ENCODE results near the gene NSRP1.
"Not testable (repeated sequence)": the region's sequence is repeated elsewhere in the genome, so short reads cannot be mapped to it uniquely, and the experiment has no call there.

Gene NSRP1

DNA sequence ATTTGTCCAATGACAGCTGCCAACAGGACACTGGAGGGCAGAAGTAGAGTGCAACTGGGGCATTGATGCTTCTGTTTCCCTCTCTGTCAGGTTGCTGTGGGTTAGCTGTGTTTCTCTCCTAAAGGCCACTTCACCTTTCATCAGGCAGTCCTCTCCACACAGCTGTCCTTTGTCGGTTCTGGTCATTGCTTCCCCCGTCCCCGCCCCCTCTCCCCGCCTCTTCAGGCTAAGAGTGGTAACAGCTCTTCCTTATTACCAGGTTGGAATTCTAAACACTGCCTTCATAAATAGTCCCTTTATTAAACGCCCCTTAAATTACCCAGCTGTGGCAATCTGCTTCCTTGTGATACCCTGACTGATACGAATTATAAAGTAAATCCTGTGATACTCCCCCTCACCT lies 31.8 kb upstream of the NSRP1 start:
- no peak for TF ChIP-seq CTCF (IDR thresholded peaks at IDR 0.05; ENCODE audit: low read depth, low read length)
- TF ChIP-seq MYC (IDR thresholded peaks at IDR 0.05; ENCODE audit: low read depth, low read length) = no peak
- no peak for TF ChIP-seq POLR2A (IDR thresholded peaks at IDR 0.05; ENCODE audit: extremely low read depth, insufficient read length)
- TF ChIP-seq MAX (IDR thresholded peaks at IDR 0.05; ENCODE audit: low read depth, low read length) = no peak
- DNase-seq (ENCODE audit: low read depth) = no peak
- no peak overlapping the region for H3K4me3 ChIP-seq (ENCODE audit: low read depth, low read length)

DNA sequence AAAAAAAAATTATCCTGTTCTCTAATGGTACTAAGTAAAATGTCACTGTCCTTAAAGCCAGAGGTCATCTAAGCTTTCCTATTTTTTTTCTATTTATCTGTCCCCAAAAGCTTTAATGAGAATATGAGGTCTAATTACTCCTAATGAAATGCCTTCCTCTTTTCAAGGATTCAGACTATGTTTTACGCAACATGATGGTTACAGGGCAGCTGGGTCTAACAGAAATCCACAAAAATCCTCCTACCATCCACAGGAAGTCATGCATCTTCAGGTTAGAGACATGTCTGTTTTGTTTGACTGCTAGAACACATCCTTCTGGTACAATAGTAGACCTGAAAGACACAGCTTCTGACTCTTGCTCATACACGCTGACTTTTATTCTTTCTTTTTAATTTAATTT lies 29.7 kb upstream of the NSRP1 start:
- no peak for TF ChIP-seq MYC (IDR thresholded peaks at IDR 0.05; ENCODE audit: low read depth, low read length)
- no peak for TF ChIP-seq POLR2A (IDR thresholded peaks at IDR 0.05; ENCODE audit: extremely low read depth, insufficient read length)
- no peak for TF ChIP-seq CTCF (IDR thresholded peaks at IDR 0.05; ENCODE audit: low read depth, low read length)
- TF ChIP-seq MAX (IDR thresholded peaks at IDR 0.05; ENCODE audit: low read depth, low read length) = no peak
- peak; percentile 75 for DNase-seq (ENCODE audit: low read depth)
- no peak overlapping the region for H3K4me3 ChIP-seq (ENCODE audit: low read depth, low read length)

DNA sequence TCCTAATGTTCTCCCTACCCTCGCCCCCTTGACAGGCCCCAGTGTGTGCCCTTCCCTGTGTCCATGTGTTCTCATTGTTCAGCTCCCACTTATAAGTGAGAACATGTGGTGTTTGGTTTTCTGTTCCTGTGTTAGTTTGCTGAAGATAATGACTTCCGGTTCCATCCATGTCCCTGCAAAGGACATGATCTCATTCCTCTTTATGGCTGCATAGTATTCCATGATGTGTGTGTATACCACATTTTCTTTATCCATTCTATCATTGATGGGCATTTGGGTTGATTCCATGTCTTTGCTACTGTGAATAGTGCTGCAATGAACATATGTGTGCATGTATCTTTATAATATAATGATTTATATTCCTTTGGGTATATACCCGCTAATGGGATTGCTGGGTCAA lies 29.2 kb upstream of the NSRP1 start:
- not testable (repeated sequence) for H3K4me3 ChIP-seq (ENCODE audit: low read depth, low read length); DNase-seq (ENCODE audit: low read depth)

DNA sequence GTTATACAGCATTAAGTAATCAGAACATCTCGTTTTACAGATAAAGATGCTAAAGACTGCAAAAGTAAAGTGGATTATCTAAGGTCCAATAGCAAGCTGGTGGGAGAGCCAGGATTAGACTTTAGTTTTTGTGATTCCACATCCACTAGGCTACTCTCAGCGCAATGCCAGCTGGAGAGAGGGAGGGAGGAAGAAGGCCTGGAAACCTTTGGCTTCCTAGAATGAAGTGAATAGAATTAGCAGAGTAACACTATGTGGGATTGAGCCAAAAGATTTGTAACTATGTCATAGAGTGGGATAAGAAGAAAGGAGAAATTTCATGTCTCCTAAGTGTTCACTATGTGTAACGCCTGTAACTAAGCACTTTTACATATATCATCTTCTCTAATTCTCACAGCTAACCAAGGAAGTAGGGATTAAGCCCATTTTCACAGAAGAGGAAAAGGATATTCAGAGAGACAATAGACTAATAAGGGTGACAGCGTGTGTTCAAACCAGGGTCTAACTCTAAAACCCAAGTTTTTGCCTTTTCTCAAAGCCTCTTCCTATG lies 25.4 kb upstream of the NSRP1 start:
- H3K4me3 ChIP-seq (ENCODE audit: low read depth, low read length) = no peak overlapping the region
- no peak for TF ChIP-seq CTCF (IDR thresholded peaks at IDR 0.05; ENCODE audit: low read depth, low read length)
- TF ChIP-seq MAX (IDR thresholded peaks at IDR 0.05; ENCODE audit: low read depth, low read length) = no peak
- DNase-seq (ENCODE audit: low read depth) = no peak

- DNase-seq (ENCODE audit: low read depth) = no peak
- no peak overlapping the region for H3K4me3 ChIP-seq (ENCODE audit: low read depth, low read length)
- TF ChIP-seq MYC (IDR thresholded peaks at IDR 0.05; ENCODE audit: low read depth, low read length) = no peak
- no peak for TF ChIP-seq CTCF (IDR thresholded peaks at IDR 0.05; ENCODE audit: low read depth, low read length)
- no peak for TF ChIP-seq POLR2A (IDR thresholded peaks at IDR 0.05; ENCODE audit: extremely low read depth, insufficient read length)
- no peak for TF ChIP-seq MAX (IDR thresholded peaks at IDR 0.05; ENCODE audit: low read depth, low read length)
Observed at GRCh38 chr17:30091771-30092170, 24.8 kb upstream of the NSRP1 start.

GRCh38 chr17:30092886-30093285 lies 23.7 kb upstream of the NSRP1 start:
- DNase-seq (ENCODE audit: low read depth) = no peak
- no peak overlapping the region for H3K4me3 ChIP-seq (ENCODE audit: low read depth, low read length)
- no peak for TF ChIP-seq CTCF (IDR thresholded peaks at IDR 0.05; ENCODE audit: low read depth, low read length)
